CD4-positive, CD25-positive, alpha-beta regulatory T cell (primary cell): ENCODE measurements around the gene CFAP46. TPM values are rescaled to one million over a fixed set of nuclear protein-coding genes. Genes with fewer than 3 reads are reported as not detected.
A peak's percentile ranks its signal among the peaks of the same experiment; 100 is the strongest.
"Not testable (repeated sequence)": the region's sequence is repeated elsewhere in the genome, so short reads cannot be mapped to it uniquely, and the experiment has no call there.

Experiments used
- ATAC-seq, 2 donors: fragments of 150-1000 bp; cut with Tn5 transposase; one replicate each; pipeline ENCODE4 v1.10.0; 2021; ENCODE audit warnings: low read depth in 2 of 2, moderate number of reproducible peaks in 2 of 2, moderate library complexity in 1 of 2
- DNase-seq, 3 donors: peaks; one replicate each; pipeline versions ENCODE4 v3.0.0 to v3.0.0-alpha.2; 2012 to 2022; ENCODE audit warnings: mixed read lengths in 1 of 3
- H3K27ac ChIP-seq: one replicate; pipeline ENCODE4 v1.7.0; 2013; ENCODE audit warnings: mild to moderate bottlenecking, low read length; ENCODE audit not compliant: insufficient read depth, poor library complexity, severe bottlenecking
- H3K27me3 ChIP-seq: one replicate; pipeline ENCODE4 v1.7.0; 2013; ENCODE audit warnings: low read length; ENCODE audit not compliant: control insufficient read depth, insufficient read depth
- H3K36me3 ChIP-seq: one replicate; pipeline ENCODE4 v1.7.0; 2013; ENCODE audit warnings: mild to moderate bottlenecking, low read length, moderate library complexity; ENCODE audit not compliant: control insufficient read depth, insufficient read depth
- H3K4me1 ChIP-seq: 2 replicates; pipeline ENCODE4 v1.7.0; 2013; ENCODE audit warnings: mild to moderate bottlenecking, low read length; ENCODE audit not compliant: insufficient read depth, control insufficient read depth, poor library complexity, severe bottlenecking
- H3K4me3 ChIP-seq: one replicate; pipeline ENCODE4 v1.7.0; 2013; ENCODE audit warnings: low read depth, mild to moderate bottlenecking, low read length, moderate library complexity
- H3K9me3 ChIP-seq, 2 experiments: 1 replicate in 1 of 2; 2 replicates in 1 of 2; pipeline ENCODE4 v1.7.0; 2013; ENCODE audit warnings: low read length in 2 of 2, mild to moderate bottlenecking in 1 of 2, moderate library complexity in 1 of 2; ENCODE audit not compliant: control insufficient read depth in 2 of 2
- H3K27ac Mint-ChIP-seq, 3 donors: one replicate each; pipeline ENCODE4 v1.8.0; 2020 to 2022; ENCODE audit warnings: mild to moderate bottlenecking in 3 of 3, mixed read lengths in 3 of 3, moderate library complexity in 2 of 3
- H3K27me3 Mint-ChIP-seq: one replicate; pipeline ENCODE4 v1.8.0; 2022; ENCODE audit warnings: mild to moderate bottlenecking, mixed read lengths
- H3K36me3 Mint-ChIP-seq: one replicate; pipeline ENCODE4 v1.8.0; 2020; ENCODE audit warnings: mixed read lengths
- H3K4me1 Mint-ChIP-seq, 4 donors: one replicate each; pipeline ENCODE4 v1.8.0; 2020 to 2022; ENCODE audit warnings: mixed read lengths in 4 of 4, mild to moderate bottlenecking in 1 of 4
- H3K4me3 Mint-ChIP-seq, 4 donors: one replicate each; pipeline ENCODE4 v1.8.0; 2020 to 2022; ENCODE audit warnings: mild to moderate bottlenecking in 4 of 4, mixed read lengths in 4 of 4, moderate library complexity in 3 of 4
- H3K9me3 Mint-ChIP-seq, 7 donors: one replicate each; pipeline ENCODE4 v1.8.0; 2020 to 2022; ENCODE audit warnings: mixed read lengths in 7 of 7, mild to moderate bottlenecking in 3 of 7, moderate library complexity in 2 of 7
- polyA plus RNA-seq, 4 donors: library from polyadenylated mRNA; unstranded; fragments of 300-500 nt; fragmentation: Illumina TruSeq; gene quantifications; one replicate each; pipeline ENCODE4 v1.2.3, GENCODE V29; 2021
- total RNA-seq: library from RNA; stranded (reverse); gene quantifications from one replicate; pipeline ENCODE4 v1.2.3, GENCODE V29; 2022

CFAP46 gene
- total and polyA plus RNA-seq, 5 donors from 2014 or later: not detected

DNA sequence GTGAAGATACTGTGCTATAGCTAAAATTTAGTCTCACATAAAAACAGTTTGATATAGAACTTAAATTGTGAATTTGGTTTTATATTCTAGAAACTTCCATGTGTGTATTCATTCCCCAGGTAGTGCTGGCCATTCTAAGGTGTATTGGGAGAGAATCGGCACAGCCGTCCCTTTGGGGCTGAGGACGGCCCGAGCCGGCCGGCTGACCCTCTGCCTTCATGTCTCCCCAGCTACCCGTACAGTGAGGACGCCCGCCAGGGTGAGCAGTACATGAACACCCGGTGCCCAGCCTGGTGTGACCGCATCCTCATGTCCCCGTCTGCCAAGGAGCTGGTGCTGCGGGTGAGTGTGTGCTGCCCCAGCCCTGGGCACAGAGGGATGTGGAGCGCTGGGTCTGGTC is 164.9 kb downstream of the CFAP46 start:
- DNase-seq: no peak
- Histone ChIP-seq H3K9me3 (no peaks in the 10 kb centered on the region), H3K36me3 (no peaks in the 10 kb centered on the region), H3K4me1 (no peaks in the 10 kb centered on the region), H3K4me3 (no peak overlapping the region), H3K27me3 (no peaks in the 10 kb centered on the region), H3K27ac (no peak overlapping the region)
- Mint-ChIP-seq H3K36me3 (peaks cover 21% of the 10 kb centered on the region), H3K4me1 (no peaks in the 10 kb centered on the region), H3K27me3 (no peaks in the 10 kb centered on the region), H3K27ac (no peak overlapping the region), H3K4me3 (no peak overlapping the region), H3K9me3 (peaks cover 0 to 3% (median 0%) of the 10 kb centered on the region in 7 donors)
- no peak for ATAC-seq

DNA sequence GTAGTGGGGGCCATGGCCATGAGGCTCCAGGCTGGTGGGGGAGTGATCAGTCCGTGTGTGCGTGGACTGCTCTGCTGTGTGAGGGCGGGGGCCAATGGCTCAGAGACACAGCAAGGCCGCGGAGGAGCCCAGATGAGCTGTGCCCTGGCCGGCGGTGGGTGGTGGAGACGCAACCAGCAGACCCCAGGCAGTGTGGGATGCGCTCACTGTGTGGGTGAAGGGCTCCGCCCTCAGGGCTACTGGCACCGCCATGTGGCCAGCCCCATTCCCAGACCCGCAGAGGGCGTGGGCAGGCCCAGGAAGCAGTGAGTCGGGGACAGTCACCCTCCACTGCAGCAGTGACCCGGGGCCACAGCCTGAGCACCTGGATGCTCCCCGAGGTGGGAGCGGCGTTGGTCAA is 165.5 kb downstream of the CFAP46 start:
- Histone ChIP-seq H3K9me3 (no peaks in the 10 kb centered on the region), H3K27ac (no peak overlapping the region), H3K4me1 (no peaks in the 10 kb centered on the region), H3K27me3 (no peaks in the 10 kb centered on the region), H3K36me3 (no peaks in the 10 kb centered on the region), H3K4me3 (no peak overlapping the region)
- H3K4me3 Mint-ChIP-seq: no peak overlapping the region
- no peak overlapping the region for H3K27ac Mint-ChIP-seq
- H3K27me3 Mint-ChIP-seq: no peaks in the 10 kb centered on the region
- no peaks in the 10 kb centered on the region for H3K4me1 Mint-ChIP-seq
- H3K9me3 Mint-ChIP-seq: peaks cover 0 to 3% (median 0%) of the 10 kb centered on the region in 7 donors
- no peak for DNase-seq
- peaks cover 18% of the 10 kb centered on the region for H3K36me3 Mint-ChIP-seq
- no peak for ATAC-seq

DNA sequence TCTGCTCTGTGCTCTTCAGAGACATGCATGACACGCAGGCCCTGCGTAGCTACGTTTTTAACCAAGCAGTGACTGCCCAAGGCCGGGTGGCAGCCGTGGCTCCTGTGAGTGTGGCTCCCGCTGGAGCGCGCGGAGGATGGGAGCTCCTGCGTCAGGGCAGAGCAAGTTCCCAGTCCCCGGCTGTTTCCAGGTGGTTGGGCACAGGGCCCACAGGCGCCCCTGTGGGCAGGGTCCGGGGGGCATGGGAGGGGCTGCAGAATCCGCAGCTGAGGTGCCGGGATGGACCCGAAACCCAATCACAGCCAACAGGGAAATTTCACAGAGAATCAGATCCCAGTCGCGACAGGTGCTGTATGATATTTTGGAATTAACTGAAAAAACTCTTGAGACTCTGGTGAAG is 166.2 kb downstream of the CFAP46 start:
- Histone ChIP-seq H3K4me1 (no peaks in the 10 kb centered on the region), H3K27ac (no peak overlapping the region), H3K27me3 (no peaks in the 10 kb centered on the region), H3K36me3 (no peaks in the 10 kb centered on the region), H3K9me3 (no peaks in the 10 kb centered on the region), H3K4me3 (no peak overlapping the region)
- Mint-ChIP-seq H3K4me3 (no peak overlapping the region), H3K9me3 (peaks cover 0 to 3% (median 0%) of the 10 kb centered on the region in 7 donors), H3K27ac (no peak overlapping the region), H3K27me3 (no peaks in the 10 kb centered on the region), H3K36me3 (peaks cover 15% of the 10 kb centered on the region), H3K4me1 (no peaks in the 10 kb centered on the region)
- DNase-seq (no peak), ATAC-seq (no peak)

DNA sequence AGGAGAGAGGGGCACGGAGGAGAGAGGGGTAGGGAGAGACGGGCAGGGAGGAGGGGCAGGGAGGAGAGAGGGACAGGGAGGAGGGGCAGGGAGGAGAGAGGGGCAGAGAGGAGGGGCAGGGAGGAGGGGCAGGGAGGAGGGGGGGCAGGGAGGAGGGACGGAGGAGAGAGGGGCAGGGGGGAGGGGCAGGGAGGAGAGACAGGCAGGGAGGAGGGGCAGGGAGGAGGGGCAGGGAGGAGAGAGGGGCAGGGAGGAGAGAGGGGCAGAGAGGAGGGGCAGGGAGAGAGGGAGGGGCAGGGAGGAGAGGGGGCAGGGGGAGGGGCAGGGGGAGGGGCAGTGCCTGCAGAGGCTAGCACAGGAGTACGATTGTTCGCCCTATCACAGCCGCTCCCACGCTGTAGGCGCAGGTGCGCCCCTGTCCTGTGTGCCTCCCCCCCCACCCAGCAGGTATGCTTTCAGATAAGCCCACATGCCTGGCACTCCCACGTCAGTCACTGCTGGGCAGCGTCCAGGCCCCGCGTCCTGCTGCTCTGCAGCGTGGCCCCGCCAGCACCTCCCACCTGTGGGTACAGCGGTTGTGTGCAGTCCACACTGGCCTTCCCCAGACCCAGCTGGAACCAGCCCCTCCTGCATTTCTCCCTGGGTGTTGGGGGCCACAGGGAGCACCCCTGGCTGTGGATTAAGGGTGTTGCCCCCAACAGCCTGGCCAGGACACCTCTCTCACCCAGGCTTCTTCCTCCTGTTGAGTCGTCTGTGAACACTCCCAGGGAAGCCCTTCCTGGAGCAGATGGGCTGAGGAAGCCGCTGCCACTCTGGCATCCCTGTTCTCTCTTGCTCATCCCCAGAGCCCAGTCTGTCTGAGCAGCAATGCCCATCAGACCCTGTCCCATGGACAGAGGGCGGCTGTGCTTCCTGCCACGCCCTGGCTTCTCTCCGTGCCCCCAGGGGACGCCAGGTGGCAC is 167.2 kb downstream of the CFAP46 start:
- no peaks in the 10 kb centered on the region for H3K4me1 Mint-ChIP-seq
- ATAC-seq (no peak), DNase-seq (no peak)
- H3K4me1 ChIP-seq: no peaks in the 10 kb centered on the region
- no peaks in the 10 kb centered on the region for H3K9me3 ChIP-seq
- H3K36me3 ChIP-seq: no peaks in the 10 kb centered on the region
- H3K27ac Mint-ChIP-seq: peak overlapping the region in 1 of 3 donors; percentile 46
- peaks cover 11% of the 10 kb centered on the region for H3K36me3 Mint-ChIP-seq
- H3K27me3 Mint-ChIP-seq: no peaks in the 10 kb centered on the region
- H3K4me3 ChIP-seq: no peak overlapping the region
- no peaks in the 10 kb centered on the region for H3K27me3 ChIP-seq
- no peak overlapping the region for H3K27ac ChIP-seq
- H3K4me3 Mint-ChIP-seq: no peak overlapping the region
- H3K9me3 Mint-ChIP-seq: peaks cover 0 to 3% (median 0%) of the 10 kb centered on the region in 7 donors

DNA sequence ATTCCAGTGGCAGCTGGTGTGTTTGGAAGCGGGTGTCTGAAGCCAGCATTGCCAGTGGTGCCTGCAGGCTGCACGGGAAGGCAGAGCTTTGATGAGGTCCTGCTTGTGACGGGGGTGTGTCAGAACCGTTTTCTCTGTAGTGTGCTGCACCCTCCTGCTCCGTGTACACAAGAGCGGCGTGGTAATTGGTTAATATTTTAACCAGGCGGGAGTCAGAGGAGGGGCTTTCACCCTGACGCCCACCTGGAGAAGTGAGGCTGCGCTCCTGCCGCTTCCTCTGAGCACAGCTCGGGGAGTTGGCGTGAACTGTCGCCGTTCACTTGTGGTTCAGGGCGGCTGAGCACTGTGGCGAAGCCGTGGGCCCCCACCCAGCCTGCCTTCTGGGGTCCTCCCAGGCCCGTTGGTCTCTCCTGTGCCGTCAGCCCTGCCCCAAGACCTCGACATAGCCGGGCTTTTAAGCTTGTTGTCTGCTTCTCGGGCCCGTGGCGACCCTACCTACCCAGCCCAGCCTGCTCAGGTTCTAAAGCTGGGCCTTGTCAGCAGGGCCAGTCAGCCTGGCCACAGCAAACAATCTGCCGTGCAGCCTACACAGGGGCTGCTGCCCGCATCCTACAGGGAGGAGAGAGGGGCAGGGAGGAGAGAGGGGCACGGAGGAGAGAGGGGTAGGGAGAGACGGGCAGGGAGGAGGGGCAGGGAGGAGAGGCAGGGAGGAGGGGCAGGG is 168.0 kb downstream of the CFAP46 start:
- H3K4me3 Mint-ChIP-seq: no peak overlapping the region
- H3K9me3 ChIP-seq: no peaks in the 10 kb centered on the region
- H3K27me3 ChIP-seq: no peaks in the 10 kb centered on the region

DNA sequence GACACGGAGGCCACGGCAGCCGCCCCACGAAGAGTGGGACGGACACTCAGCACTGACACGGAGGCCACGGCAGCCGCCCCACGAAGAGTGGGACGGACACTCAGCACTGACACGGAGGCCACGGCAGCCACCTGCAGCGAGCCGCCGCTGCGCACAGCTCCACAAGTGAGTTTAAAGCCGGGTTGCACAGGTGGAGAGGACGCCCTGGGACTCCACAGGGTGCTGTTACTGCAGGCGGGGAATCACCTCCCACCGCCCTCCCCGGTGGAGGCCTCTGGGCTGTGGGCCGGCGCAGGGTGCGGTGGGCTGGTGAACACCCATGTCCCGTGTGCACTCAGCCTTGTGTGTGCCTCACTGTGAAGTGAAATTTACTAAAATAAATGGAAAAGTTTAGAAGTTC is 169.6 kb downstream of the CFAP46 start:
- H3K27me3 Mint-ChIP-seq, H3K27ac Mint-ChIP-seq, DNase-seq, H3K4me1 ChIP-seq, H3K4me3 ChIP-seq, H3K9me3 Mint-ChIP-seq, H3K27ac ChIP-seq, H3K36me3 ChIP-seq, H3K9me3 ChIP-seq, ATAC-seq, H3K27me3 ChIP-seq, H3K4me3 Mint-ChIP-seq, H3K4me1 Mint-ChIP-seq: not testable (repeated sequence)
- H3K36me3 Mint-ChIP-seq: peaks cover 13% of the 10 kb centered on the region

More for the DNA sequence above, 168.0 kb downstream of the CFAP46 start:
- H3K27me3 Mint-ChIP-seq: no peaks in the 10 kb centered on the region
- H3K4me1 Mint-ChIP-seq: no peaks in the 10 kb centered on the region
- DNase-seq (no peak), ATAC-seq (no peak)
- no peak overlapping the region for H3K27ac Mint-ChIP-seq
- peaks cover 0 to 3% (median 0%) of the 10 kb centered on the region in 7 donors for H3K9me3 Mint-ChIP-seq
- no peak overlapping the region for H3K4me3 ChIP-seq
- H3K4me1 ChIP-seq: no peaks in the 10 kb centered on the region
- H3K36me3 Mint-ChIP-seq: peaks cover 9% of the 10 kb centered on the region
- H3K36me3 ChIP-seq: no peaks in the 10 kb centered on the region
- no peak overlapping the region for H3K27ac ChIP-seq

DNA sequence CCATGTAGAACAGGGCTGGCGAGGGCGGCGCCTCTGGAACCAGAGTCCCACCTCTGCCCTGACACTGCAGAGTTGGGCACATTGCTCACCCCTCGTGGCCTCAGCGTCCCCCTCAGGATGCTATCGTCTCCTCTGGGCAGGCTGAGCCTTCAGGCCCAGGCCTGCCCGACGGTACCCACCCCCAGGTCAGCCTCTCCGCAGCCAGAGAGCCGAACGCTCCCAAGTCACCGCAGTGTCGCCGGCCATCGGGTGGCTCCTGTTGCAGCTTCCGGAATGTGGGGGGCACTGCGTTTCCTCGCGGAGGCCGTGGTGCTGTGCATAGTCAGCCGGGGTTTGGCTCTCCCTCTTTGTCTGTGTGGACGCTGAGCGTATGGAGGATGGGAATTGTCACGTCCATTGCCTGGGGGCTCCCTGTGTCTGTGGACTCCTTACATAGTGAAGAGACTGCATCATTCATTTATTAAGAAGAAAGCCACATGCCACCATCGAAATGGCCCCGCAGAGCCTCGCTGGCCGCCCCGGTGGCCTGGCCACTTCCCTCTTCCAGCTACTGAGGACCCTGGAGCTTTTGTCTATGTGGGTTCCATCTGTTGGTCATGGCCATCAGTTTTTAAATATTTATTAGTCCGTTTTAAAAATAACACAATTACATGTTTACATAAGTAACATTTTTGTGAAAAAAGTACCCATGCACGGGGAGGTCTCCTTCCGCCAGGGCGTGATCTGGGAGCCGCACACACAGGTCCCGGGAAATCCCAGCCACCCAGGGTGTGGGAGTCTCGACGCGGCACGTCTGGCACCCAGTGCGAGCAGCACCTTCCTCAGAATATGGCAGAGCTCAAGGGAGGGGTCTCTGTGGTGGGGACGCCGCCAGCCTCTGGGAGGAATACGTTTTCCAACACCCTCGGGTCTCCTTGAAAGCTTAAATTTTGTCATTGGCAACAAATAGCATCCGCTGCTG is 172.0 kb downstream of the CFAP46 start:
- no peaks in the 10 kb centered on the region for H3K27me3 ChIP-seq
- peaks cover 24% of the 10 kb centered on the region for H3K36me3 Mint-ChIP-seq
- peaks cover 0 to 5% (median 0%) of the 10 kb centered on the region in 7 donors for H3K9me3 Mint-ChIP-seq
- no peaks in the 10 kb centered on the region for H3K36me3 ChIP-seq
- H3K27ac Mint-ChIP-seq: no peak overlapping the region
- H3K4me3 ChIP-seq: no peak overlapping the region
- no peak overlapping the region for H3K4me3 Mint-ChIP-seq
- no peaks in the 10 kb centered on the region for H3K27me3 Mint-ChIP-seq
- H3K27ac ChIP-seq: no peak overlapping the region
- ATAC-seq: no peak
- DNase-seq: no peak
- no peaks in the 10 kb centered on the region for H3K4me1 ChIP-seq
- no peaks in the 10 kb centered on the region for H3K4me1 Mint-ChIP-seq
- H3K9me3 ChIP-seq: no peaks in the 10 kb centered on the region
